Stimulated activated CD4-positive, alpha-beta T cell treated with anti-CD3 and anti-CD28 coated beads, Interleukin-4, amount 100 ng/mL, for 1 hour (primary cell): ENCODE measurements around the gene ABHD16B.
"Not testable (repeated sequence)": the region's sequence is repeated elsewhere in the genome, so short reads cannot be mapped to it uniquely, and the experiment has no call there.

Source experiments
- DNase-seq: peaks from one replicate; pipeline ENCODE4 v3.0.0-alpha.2; 2020

The ABHD16B gene

DNA sequence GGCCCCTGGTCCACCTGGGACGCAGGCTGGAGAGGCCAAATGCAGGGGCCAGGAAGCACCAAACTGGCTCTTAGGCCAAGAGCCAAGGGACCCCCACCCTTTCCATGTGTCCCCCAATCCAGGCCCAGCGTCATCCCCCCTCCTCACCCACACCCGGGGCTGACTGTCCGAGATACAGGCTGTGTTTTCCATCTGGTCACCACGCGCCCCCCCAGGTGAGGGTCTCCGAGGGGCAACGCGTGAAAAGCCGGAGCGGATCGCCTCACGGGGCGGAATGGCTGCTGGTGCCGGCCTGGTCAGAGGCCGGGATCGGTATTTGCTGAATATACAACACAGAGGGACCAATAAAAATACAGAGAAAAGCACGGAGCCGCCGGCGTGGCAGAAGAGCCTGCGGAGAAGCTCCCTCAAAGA is 5.2 kb upstream of the ABHD16B start:
- DNase-seq = no peak

DNA sequence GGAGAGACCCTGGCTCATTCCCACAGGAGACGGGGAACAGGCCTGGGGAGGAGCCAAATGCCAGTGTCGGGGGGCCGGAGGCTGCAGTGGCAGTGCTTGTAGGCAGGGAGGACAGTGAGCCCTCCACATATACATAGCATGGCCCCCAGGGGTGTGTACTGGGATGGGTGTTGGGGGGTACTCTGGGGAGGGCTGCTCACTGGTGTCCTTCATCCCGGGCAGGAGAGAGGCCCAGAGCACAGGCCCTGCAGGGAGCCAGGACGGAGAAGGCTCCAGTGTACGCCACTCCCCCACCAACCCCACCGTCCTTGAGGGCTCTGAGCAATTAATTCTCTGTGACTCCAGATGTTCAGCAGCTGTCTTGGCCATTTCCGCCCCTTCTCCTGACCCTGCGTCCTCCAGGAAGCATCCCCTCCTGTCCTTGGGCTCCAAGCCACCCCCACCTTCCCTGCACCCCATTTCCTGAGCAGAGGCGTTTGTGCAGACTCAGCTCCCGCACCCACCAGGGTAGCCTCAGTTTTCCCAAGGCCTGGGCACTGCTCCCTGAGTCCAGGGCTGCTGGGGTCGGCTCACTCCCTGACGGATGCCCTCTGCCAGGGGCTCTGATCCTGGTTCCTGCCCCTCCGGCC is 3.4 kb upstream of the ABHD16B start:
- DNase-seq = no peak

DNA sequence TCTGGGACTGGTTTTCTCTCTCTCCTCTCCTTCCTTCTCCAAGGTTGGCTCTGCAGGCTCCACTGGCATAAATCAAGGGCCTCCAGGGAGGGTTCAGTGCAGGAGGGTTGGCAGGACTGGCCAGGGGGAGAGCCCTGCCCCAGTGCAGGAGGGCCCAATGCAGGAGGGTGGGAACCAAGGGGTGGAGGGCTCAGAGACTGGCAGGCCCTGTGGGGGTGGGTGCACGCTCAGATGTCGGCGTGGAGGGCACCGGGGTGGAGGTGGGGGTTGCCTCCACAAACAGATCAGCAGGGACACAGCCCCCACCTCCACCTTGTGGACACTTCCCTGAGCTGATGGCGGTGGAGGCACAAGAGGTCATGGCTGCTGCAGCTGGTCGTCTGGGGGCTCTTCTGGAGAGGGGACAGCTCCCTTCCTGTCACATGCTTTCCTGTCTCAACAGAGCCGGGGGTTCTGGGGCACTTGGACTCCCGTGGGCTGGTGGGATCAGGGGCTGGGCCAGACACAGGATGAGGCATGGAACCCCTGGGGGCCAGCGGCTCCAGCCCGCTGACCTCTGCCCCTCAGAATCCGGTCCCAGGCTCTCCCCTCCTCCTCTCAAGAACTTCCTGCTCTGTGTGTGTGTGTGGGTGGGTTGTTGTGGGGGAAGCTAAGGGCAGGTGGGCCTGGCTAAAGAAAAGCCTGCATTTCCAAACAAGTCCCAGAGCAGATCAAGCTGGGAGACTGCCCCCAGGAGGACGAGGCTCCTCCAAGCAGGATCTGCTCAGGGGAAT is 2.7 kb upstream of the ABHD16B start:
- DNase-seq = no peak

DNA sequence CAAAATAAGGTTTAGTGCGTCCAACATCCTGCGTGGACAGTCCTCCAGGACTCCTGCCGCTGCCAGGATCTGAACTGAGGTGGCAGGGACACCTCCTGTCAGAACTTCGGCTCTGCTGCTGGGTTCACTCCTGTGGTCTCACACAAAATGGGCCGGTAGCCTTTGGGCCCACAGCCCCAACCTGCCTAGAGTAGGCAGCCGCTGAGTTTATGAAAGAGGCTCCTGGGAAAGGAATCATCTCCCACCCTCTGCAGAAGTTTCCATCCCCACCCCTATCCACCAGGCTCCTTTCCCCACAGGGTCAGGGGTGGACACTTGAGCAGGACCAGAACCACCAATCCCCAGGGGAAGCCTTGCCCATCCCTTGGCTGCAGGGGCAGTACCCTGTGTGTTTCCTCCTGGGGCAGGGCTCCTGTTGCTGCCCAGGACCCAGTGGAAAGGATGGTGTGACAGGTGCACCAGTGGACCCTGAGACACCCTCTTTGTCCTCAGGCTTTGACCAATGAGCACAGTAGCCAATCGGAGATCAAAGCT is 2.1 kb upstream of the ABHD16B start:
- no peak for DNase-seq

DNA sequence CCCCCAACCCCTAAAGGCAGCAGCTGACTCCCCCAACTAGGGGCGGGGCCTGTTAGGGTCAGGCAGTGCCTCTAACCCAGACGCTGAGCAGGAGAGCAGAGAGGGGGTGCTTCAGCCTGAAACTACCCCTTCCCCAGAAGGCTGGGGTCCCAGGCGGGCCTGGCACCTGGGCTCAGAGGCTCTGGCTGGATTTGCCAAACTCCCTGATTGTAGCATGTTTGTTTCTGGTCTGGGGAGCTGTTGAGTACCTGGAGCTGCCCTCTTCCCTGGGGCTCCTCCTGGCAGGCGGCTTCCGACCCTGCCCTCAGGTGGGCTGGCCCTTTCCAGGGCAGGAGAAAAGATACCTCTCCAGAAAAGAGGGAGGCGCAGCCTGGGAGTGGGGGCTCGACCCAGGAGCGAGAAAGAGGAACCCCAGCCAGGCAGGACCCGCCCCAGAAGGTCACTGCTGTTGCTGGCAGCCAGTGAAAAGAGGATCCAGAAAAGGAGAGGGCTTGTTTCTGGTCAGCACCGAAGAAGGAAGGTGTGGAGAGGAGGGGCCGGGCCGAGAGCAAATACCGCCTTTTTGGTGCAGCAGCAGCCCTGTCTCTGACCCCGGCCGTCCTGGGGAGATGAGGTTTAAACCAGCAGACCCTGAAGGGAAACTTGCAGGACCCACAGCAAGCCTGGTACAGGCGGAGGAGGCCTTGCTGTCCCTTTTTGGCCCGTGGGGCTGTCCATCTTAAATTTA is 810 bp upstream of the ABHD16B start:
- DNase-seq = no peak

DNA sequence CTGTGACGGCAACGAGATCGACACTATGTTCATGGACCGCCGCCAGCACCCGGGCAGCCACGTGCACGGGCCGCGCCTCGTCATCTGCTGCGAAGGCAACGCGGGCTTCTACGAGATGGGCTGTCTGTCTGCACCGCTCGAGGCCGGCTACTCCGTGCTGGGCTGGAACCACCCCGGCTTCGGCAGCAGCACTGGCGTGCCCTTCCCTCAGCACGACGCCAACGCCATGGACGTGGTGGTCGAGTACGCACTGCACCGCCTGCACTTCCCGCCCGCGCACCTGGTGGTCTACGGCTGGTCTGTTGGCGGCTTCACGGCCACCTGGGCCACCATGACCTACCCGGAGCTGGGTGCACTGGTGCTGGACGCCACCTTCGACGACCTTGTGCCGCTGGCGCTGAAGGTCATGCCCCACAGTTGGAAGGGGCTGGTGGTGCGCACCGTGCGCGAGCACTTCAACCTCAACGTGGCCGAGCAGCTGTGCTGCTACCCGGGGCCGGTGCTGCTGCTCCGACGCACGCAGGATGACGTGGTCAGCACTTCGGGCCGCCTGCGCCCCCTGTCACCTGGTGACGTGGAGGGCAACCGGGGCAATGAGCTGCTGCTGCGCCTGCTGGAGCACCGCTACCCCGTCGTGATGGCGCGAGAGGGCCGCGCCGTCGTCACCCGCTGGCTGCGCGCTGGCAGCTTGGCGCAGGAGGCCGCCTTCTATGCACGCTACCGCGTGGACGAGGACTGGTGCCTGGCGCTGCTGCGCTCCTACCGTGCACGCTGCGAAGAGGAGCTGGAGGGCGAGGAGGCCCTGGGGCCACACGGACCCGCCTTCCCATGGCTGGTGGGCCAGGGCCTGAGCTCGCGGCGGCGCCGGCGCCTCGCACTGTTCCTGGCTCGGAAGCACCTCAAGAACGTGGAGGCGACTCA is 943 bp downstream of the ABHD16B start:
- no peak for DNase-seq

DNA sequence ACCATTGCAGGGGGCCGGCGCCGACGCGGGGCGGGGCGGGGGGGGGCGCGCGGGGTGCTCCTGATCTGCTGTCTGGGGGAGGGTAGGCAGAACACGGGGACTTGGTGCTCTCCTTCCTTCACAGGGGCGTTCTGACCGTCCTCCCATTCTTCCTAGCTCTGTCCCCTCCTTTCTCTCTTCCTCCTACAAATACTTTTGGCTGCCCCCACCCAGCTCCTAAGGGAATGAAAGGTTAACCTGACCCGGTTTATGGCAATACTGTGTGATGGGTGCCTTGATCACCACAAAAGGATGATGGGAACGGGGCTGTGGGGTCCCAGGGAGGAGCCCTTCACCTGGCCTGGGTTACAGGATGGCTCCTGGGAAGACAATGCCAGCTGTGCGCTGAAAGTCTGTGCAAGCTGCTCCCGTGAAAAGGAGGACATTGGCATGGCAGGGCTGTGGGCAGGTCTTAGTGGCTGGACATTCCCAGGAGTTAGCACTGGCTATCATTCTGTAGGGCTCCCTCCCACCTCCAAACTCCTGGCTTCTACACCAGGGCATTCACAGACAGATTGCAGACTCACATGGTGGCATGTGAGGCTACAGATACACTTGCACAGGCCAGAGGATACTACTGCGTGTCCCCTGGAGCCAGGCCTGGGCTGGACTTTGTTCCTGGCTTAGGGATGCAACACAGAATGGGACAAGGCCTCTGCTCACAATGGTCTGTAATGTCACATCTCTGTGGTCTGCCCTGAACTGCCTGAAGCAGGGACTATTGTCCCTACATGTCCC is 1.9 kb downstream of the ABHD16B start:
- no peak for DNase-seq

DNA sequence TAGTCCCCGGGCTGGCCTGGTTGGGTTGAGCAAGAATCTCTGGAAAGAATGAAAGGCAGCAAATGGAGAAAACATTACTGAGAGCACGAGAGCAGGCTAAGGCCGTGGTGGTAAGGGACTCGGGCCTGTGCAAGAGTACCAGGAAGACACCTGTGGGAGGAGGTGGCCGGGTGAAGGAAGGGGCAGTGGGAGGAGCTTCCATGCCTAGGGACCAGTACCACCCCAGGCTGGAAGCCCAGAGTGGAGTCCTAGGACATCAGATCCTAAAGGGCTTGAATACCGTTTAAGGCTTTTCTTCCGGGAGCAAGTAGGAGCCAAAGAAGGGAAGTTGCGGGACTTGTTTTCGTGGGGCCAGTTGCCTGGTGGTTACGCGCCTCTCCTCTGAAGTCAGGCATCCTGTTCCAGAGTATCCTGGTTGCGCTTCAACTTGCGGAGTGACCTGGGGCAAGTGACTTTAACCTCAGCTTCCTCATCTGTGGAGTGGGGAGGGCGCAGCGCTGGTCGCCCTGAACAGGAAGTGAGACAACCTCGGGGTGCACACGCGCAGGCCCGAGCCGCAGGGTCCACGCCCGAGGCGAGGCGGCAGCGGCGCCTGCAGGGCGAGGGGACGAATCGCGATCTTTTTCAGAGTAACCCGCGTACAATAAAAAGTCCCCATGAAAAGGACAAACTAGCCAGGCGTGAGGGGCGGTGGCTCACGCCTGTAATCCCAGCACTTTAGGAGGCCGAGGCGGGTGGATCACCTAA is 2.7 kb downstream of the ABHD16B start:
- peak; percentile 75 for DNase-seq

DNA sequence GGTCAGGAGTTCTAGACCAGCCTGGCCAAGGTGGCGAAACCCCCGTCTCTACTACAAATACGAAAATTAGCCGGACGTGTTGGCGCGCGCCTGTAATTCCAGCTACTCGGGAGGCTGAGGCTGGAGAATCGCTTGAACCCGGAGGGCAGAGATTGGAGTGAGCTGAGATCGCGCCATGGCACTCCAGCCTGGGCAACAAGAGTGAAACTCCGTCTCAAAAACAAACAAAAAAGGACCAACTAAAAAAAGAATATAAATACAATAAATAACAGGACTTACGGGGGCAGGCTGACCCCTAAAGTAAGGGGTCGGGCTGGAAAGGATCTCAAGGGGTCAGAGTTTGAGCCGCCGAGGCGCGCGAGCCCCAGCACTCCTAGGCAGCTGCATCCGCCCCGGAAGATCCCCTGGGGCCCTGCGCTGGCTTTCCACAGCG is 3.3 kb downstream of the ABHD16B start:
- no peak for DNase-seq

DNA sequence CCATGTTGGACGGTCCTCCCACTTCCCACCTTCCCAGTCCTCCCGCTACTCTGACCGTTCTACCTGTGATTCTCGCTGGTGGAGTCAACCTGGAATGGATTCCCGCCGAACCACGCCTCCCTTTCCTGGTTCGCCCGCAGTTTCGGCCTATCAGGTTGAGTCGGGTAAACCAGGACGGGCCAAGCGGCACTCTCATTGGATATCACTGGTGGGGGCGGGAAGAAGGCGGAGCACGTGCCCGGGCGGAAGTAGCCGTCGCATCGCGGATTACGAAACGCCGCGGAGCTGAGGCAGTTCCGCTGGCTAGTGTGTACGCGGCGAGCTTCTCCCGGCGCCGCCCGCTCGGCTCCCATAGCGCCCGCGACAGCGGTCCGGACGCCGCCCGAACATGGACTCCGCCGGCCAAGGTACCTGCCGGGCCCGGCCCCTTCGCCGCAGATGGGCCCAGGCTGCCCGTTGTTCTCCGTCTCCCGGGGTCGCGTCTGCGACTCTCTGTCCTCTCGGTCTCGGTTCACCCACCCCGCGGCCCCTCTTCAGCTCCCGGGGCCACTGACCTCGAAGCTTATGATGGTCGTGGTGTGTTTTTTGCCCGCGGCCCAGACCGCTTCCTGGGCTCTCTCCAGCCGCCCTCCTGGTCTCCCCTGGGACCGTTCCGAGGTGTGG is 3.8 kb downstream of the ABHD16B start, which contains the start of gene TPD52L2:
TSS of gene TPD52L2 (plus strand) at position 293 of the 663 bp plus-strand sequence. CDS start at position 389, 96 bp downstream.
- DNase-seq = peak; percentile 98

DNA sequence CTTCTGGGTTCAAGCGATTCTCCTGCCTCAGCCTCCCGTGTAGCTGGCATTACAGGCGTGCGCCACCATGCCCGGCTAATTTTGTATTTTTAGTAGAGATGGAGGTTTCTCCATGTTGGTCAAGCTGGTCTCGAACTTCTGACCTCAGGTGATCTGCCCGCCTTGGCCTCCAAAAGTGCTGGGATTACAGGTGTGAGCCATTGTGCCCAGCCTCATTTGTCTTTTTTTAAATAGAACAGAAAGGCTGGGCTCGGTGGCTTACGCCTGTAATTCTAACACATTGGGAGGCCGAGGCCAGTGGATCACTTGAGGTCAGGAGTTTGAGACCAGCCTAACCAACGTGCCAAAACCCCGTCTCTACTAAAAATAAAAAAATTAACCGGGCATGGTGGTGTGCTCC is 5.7 kb downstream of the ABHD16B start:
- not testable (repeated sequence) for DNase-seq

DNA sequence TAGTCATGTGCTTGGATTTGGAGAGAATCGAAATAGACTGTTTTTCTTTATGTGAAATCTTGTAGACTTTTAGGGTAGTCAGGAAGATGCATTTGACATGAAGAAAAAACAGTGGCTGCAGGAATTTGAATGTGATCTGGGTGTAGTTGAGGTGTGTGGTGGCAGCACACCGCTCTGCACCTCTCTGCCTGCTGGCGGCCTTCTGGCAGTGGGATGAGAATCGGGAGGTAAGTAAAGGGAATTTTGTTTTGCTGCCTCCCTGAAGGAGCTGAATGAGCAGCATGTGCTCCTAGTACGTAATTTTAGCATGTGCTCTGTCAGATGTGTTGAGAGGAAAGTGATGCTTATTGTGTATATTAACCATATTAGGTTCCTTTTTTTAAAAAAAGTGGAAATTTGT is 7.0 kb downstream of the ABHD16B start:
- no peak for DNase-seq

DNA sequence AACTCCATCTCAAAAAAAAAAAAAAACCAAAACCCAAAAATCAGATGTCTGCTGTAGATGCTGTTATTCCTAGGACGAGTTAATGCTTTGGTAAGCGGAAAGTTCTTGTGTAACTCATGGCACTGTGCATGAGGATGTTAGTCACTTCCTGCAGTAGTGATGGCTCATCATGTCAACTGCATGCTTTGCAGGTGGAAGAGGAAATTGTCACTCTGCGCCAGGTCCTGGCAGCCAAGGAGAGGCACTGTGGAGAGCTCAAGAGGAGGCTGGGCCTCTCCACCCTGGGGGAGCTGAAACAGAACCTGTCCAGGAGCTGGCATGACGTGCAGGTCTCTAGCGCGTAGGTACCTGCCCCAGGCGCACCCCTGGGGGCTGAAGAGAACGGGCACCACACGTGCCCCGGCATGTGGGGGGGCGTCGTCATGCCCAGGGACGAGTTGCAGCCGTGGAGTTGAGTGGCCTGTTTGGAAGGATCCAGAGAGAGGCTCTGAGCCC is 12.2 kb downstream of the ABHD16B start:
- DNase-seq = peak; percentile 38

DNA sequence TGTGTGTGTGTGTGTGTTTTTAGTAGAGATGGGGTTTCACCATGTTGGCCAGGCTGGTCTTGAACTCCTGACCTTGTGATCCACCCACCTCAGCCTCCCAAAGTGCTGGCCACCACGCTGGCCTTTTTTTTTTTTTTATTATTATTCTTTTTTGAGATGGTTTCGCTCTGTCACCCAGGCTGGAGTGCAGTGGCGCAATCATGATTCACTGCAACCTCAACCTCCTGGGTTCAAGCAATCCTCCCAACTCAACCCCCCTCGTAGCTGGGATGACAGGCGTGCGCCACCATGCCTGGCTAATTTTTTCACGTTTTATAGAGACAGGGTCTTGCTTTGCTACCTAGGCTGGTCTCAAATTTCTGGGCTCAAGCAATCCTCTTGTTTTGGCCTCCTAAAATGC is 12.9 kb downstream of the ABHD16B start:
- DNase-seq = not testable (repeated sequence)

DNA sequence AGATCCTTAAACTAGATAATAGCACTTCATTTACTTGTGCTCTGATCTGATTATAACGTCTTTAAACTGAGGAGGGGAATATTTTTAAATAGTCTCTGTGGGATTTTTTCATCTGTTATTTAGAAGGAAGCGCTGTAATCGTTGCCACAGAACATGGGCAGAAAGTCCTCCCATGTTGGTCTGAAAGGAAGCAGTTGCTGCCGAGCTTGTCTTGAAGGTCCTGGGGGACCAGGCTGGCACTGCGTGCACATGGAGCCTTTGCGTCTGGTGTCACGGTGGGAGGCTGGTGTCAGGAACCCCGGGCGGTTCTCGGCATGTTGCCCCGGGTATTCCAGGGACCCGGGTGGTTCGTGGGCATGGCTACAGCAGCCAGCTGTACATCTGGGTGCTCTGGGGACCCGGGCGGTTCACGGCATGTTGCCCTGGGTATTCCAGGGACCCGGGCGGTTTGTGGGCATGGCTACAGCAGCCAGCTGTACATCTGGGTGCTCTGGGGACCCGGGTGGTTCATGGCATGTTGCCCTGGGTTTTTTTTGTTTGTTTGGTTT is 15.3 kb downstream of the ABHD16B start:
- DNase-seq = no peak

DNA sequence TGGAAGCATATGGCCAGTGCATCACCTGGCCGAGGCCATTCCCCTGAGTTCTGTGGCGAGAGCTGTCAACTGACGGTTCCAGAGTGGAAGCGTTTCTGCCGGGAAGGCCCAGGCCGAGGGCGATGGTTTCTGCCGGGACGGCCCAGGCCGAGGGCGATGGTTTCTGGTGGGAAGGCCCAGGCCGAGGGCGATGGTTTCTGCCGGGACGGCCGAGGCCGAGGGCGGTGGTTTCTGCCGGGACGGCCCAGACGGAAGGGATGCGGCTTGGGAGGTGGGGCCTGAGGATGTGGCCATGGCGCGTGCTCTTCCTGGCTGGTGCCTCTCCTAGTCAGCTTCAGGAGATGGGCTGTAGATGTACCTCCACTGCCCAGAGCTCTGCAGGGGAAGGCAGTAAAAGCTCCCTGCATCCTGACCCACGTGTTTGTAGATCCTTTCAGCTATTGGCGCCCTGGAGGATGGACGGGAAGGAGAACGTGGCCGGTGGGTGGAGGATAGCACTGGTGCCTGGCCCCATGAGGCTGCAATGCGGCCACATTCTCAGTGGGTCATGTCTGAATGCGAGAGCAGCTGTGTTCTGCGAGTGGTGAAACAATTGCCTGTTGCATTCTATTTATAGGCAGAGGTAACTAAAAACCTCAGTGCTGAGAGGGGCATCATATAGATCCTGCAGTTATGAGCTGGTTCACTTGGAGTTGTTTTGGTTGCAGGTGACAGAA is 16.6 kb downstream of the ABHD16B start:
- no peak for DNase-seq

DNA sequence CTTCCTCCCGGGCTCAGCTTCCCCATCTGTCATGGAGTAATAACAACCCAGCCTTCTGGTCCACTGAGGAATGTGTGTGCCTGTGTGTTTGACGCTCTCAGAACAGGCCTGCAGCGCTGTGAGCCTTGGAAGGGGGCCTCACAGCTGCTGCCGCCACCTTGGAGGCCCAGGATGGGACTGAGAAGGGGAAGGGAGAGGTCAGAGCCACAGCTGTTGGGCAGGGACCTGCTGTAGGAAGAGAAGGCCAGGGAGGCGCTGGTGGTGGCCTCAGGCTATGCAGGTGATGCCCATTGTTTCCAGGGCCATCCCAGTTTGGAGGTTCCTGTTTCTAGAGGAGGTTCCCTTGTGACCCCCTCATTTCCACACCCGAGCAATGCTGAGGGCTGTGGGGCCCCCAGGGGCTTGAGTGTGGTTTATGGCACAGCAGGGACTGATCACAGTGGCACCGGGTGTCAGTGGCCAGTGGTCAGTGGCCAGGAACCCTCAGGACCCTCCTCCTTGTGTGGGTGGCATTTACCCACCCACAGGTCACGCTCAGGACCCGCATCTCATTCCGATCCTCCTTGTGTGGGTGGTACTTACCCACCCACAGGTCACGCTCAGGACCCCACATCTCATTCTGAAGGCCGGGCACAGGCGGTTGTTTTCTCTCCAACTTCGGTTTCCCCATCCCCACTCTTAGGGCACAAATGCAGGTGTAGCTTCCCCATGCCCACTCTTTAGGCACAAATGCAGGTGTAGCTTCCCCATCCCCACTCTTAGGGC is 17.8 kb downstream of the ABHD16B start:
- DNase-seq = no peak

DNA sequence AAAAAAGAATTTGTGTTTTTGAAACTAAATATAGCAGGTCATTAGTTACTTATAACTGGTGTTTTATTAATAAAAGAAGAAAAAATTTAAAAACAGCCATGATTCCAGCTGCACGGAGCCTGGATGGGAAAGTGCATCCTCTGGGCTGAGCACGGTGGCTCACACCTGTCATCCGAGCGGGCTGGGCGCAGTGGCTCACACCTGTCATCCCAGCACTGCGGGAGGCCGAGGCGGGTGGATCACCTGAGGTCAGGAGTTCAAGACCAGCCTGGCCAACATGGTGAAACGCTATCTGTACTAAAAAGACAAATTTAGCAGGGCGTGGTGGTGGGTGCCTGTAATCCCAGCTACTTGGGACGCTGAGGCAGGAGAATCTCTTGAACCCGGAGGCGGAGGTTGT is 19.6 kb downstream of the ABHD16B start:
- DNase-seq = not testable (repeated sequence)
